GM19395 (cell line): ENCODE results near the gene ZNF521.

Source experiments
- ATAC-seq: cut with Tn5 transposase; IDR thresholded peaks from one replicate; pipeline ENCODE4 v1.9.1; 2021; ENCODE audit warnings: mild to moderate bottlenecking, moderate library complexity; ENCODE audit not compliant: unreplicated experiment

The ZNF521 gene

GRCh38 chr18:25136416-25137196 is 215.4 kb downstream of the ZNF521 start:
- ATAC-seq = no peak

- no peak for ATAC-seq
Observed at GRCh38 chr18:25134861-25135260, 217.1 kb downstream of the ZNF521 start.

GRCh38 chr18:25133879-25134278 is 218.1 kb downstream of the ZNF521 start:
- ATAC-seq = no peak

GRCh38 chr18:25132786-25133496 is 219.0 kb downstream of the ZNF521 start:
- no peak for ATAC-seq

- no peak for ATAC-seq
Observed at GRCh38 chr18:25126751-25127150, 225.2 kb downstream of the ZNF521 start.

- ATAC-seq = no peak
Observed at GRCh38 chr18:25125680-25126079, 226.3 kb downstream of the ZNF521 start.

- ATAC-seq = no peak
Observed at GRCh38 chr18:25123438-25124232, 228.3 kb downstream of the ZNF521 start.

- no peak for ATAC-seq
Observed at GRCh38 chr18:25121442-25121841, 230.5 kb downstream of the ZNF521 start.

- no peak for ATAC-seq
Observed at GRCh38 chr18:25113566-25113965, 238.4 kb downstream of the ZNF521 start.

- no peak for ATAC-seq
Observed at GRCh38 chr18:25112821-25113434, 239.0 kb downstream of the ZNF521 start.

GRCh38 chr18:25111377-25112288 is 240.3 kb downstream of the ZNF521 start:
- ATAC-seq = no peak

GRCh38 chr18:25109484-25109883 is 242.5 kb downstream of the ZNF521 start:
- no peak for ATAC-seq

GRCh38 chr18:25103468-25104155 is 248.4 kb downstream of the ZNF521 start:
- no peak for ATAC-seq

- ATAC-seq = no peak
Observed at GRCh38 chr18:25102662-25103061, 249.3 kb downstream of the ZNF521 start.

GRCh38 chr18:25100418-25100817 is 251.5 kb downstream of the ZNF521 start:
- ATAC-seq = no peak

GRCh38 chr18:25099895-25100294 is 252.1 kb downstream of the ZNF521 start:
- no peak for ATAC-seq

GRCh38 chr18:25097569-25098056 is 254.4 kb downstream of the ZNF521 start:
- no peak for ATAC-seq

GRCh38 chr18:25097057-25097456 is 254.9 kb downstream of the ZNF521 start:
- no peak for ATAC-seq

- ATAC-seq = no peak
Observed at GRCh38 chr18:25093141-25093540, 258.8 kb downstream of the ZNF521 start.
